Ovary (tissue), 9 donors: ENCODE results near the gene HTR2B. TPM values are rescaled to one million over a fixed set of nuclear protein-coding genes. Genes with fewer than 3 reads are reported as not detected.

ENCODE experiments used
- DNase-seq, 5 donors: peaks; one replicate each; pipeline ENCODE4 v3.0.0-alpha.2; 2019 to 2020
- H3K27ac ChIP-seq, 2 donors: fragments of 200-600 bp; one replicate each; pipeline versions ENCODE4 v1.5.1 to v1.8.0; 2019 to 2022
- H3K27me3 ChIP-seq: fragments of 200-600 bp; one replicate; pipeline ENCODE4 v1.8.0; 2022
- H3K36me3 ChIP-seq: fragments of 200-600 bp; sonication (generic); one replicate; pipeline ENCODE4 v1.5.1; 2019
- H3K4me1 ChIP-seq: one replicate; pipeline ENCODE4 v1.8.1; 2013; ENCODE audit warnings: mild to moderate bottlenecking, moderate library complexity; ENCODE audit not compliant: insufficient read depth
- H3K4me3 ChIP-seq: fragments of 200-600 bp; sonication (generic); one replicate; pipeline ENCODE4 v1.5.1; 2017
- H3K9me3 ChIP-seq, 2 donors: fragments of 200-600 bp in 1 of 2; sonication (generic) in 1 of 2; one replicate each; pipeline versions ENCODE4 v1.5.1 to v1.8.1; 2013 to 2019; ENCODE audit warnings: mild to moderate bottlenecking in 1 of 2, moderate library complexity in 1 of 2
- EP300 ChIP-seq: sonication (generic); formaldehyde crosslinking; IDR thresholded peaks from one replicate; pipeline ENCODE4 v1.6.1; 2017; ENCODE audit warnings: antibody characterized with exemption
- POLR2A ChIP-seq: fragments of 450-650 bp; IDR thresholded peaks from one replicate; pipeline ENCODE4 v1.6.1; 2017; ENCODE audit warnings: antibody characterized with exemption, mild to moderate bottlenecking, moderate library complexity
- WGBS, 3 donors: extraction: QIAGEN DNeasy Blood & Tissue Kit in 1 of 3; methylation state at CpG; one replicate each; pipeline versions ENCODE4 v1.1.5 to v1.1.7; 2013 to 2017; 5-methylcytosine and 5-hydroxymethylcytosine counted together
- intact Hi-C, 4 donors: fragments of 100-400 bp; cut with DNase I; formaldehyde crosslinking; loops; one replicate each; pipeline versions ENCODE4 v1.11.0 to v1.15.1; 2022 to 2023
- polyA plus RNA-seq, 2 donors: library from polyadenylated mRNA; stranded (reverse); fragments of 200-250 nt in 1 of 2; fragments of 350-450 nt in 1 of 2; fragmentation: Illumina TruSeq in 1 of 2; extraction: RNeasy Lipid Tissue Mini Kit (QIAGEN cat#74804) in 1 of 2; gene quantifications; one replicate each; pipeline ENCODE4 v1.2.3, GENCODE V29; 2013 to 2014
- total RNA-seq, 7 donors: library from RNA; depleted of rRNA in 2 of 7; stranded (reverse); fragments of >200 nt in 2 of 7; fragmentation: NEBNext Ultra II Directional in 3 of 7; extraction: Animal tissue kit (Norgen Biotek cat#: 25700) in 3 of 7; gene quantifications; one replicate each; pipeline versions ENCODE4 v1.1.0 to v1.2.4, GENCODE V29; 2016 to 2023
- TF ChIP-seq, protein P1 (sequence below), 3 donors: fragments of 450-650 bp in 2 of 3; fragments of 200-600 bp in 1 of 3; IDR thresholded peaks; one replicate each; pipeline versions ENCODE4 v1.5.1 to v1.8.0; 2016 to 2022; ENCODE audit warnings: antibody characterized with exemption in 3 of 3, mild to moderate bottlenecking in 1 of 3
- donor health status: DM: no; HTN: no; CAD: no; lungs with moderate emphysema.
- donor health status: DM: no; HTN: no; CAD: no.
- donor health status: Bipolar disorder and iron deficiency.
- donor health status: DM: yes; HTN: yes; CAD: no.
- donor health status: DM: no; HTN: no; CAD: no.
- donor health status: DM: yes; HTN: yes; CAD: no.

Gene HTR2B
- total and polyA plus RNA-seq, 9 donors, result 0.15 to 3.0 (median 0.88) TPM; not detected in 1

- H3K27ac ChIP-seq, result no peak overlapping the region
- H3K27me3 ChIP-seq, result no peaks in the 10 kb centered on the region
- 67 to 80% (median 74%) methylated on average over 2 of the region's 2 CpGs for WGBS, 3 donors
- intact Hi-C loops, result no loop called here
- H3K4me3 ChIP-seq, result no peak overlapping the region
- no peaks in the 10 kb centered on the region for H3K9me3 ChIP-seq
- H3K36me3 ChIP-seq, result no peaks in the 10 kb centered on the region
- no peak for DNase-seq
- H3K4me1 ChIP-seq, result no peaks in the 10 kb centered on the region
- TF ChIP-seq POLR2A (no peak), EP300 (no peak)
- TF ChIP-seq, protein P1, sequence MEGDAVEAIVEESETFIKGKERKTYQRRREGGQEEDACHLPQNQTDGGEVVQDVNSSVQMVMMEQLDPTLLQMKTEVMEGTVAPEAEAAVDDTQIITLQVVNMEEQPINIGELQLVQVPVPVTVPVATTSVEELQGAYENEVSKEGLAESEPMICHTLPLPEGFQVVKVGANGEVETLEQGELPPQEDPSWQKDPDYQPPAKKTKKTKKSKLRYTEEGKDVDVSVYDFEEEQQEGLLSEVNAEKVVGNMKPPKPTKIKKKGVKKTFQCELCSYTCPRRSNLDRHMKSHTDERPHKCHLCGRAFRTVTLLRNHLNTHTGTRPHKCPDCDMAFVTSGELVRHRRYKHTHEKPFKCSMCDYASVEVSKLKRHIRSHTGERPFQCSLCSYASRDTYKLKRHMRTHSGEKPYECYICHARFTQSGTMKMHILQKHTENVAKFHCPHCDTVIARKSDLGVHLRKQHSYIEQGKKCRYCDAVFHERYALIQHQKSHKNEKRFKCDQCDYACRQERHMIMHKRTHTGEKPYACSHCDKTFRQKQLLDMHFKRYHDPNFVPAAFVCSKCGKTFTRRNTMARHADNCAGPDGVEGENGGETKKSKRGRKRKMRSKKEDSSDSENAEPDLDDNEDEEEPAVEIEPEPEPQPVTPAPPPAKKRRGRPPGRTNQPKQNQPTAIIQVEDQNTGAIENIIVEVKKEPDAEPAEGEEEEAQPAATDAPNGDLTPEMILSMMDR (IDR thresholded peaks at IDR 0.05), result no peak
Observed at GRCh38 chr2:231118614-231118942, 6.3 kb downstream of the HTR2B start.

DNA sequence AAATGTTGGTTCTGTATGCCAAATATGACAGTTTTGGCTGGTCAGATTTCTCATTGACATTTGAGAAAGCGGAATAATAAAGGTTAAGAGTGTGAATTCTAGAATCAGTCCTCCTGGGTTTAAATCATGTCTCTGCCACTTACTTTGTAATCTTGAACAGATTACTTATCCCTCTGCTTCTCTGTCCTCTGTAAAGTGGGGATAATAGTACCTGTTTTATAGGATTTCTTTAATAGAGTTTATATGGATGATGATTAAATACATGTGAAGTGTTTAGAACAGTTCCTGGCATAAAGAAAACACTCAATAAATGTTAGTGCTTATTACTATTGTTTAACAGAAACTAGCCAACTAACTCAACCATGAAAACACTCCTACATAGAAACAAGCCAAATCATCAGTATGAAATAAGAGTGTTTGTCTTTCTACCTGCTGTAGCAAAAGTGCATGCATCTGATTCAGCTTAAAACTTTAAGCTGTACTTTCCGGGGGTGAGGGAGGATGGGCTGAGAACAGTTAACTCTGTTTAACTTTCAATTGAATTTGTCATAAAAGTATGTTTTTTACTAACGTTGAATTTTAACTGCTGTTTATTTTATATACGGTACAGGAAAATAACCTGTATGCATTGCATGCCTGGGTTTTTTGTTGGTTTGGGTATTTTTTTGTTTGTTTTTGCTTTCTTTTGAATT, 6.8 kb downstream of the HTR2B start:
- WGBS, 3 donors, result 58 to 64% (median 60%) methylated on average over 4 of the region's 4 CpGs
- intact Hi-C loops, result no loop called here
- H3K27ac ChIP-seq, result no peak overlapping the region
- H3K36me3 ChIP-seq, result no peaks in the 10 kb centered on the region
- no peaks in the 10 kb centered on the region for H3K27me3 ChIP-seq
- no peak overlapping the region for H3K4me3 ChIP-seq
- TF ChIP-seq EP300 (no peak), POLR2A (no peak)
- TF ChIP-seq, protein P1 (IDR thresholded peaks at IDR 0.05), result no peak
- no peaks in the 10 kb centered on the region for H3K4me1 ChIP-seq
- no peak for DNase-seq
- no peaks in the 10 kb centered on the region for H3K9me3 ChIP-seq

DNA sequence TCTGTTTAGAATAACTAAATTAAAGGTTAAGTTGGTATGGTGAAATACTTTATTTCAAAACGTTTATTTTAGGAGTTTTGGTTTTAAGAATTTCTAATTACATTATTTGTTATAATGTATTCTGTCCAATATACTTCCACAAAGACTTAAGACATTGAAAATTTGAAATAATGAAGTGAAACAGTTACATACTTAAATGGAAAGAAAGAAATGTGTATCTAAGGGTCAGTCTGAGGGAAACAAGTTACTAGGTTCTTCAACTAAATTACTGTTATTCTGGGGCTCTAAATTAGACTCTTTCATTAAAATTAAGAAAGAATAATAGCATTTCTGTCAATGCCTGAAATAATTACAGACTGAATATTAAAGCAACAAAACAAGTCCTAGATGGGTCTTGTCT, 7.7 kb downstream of the HTR2B start:
- Histone ChIP-seq H3K27ac (no peak overlapping the region), H3K9me3 (no peaks in the 10 kb centered on the region), H3K27me3 (no peaks in the 10 kb centered on the region), H3K4me1 (no peaks in the 10 kb centered on the region), H3K36me3 (no peaks in the 10 kb centered on the region), H3K4me3 (no peak overlapping the region)
- WGBS, 3 donors, result 22 to 43% (median 30%) methylated on average over 1 of the region's 1 CpG
- no peak for DNase-seq
- intact Hi-C loops, result no loop called here
- no peak for TF ChIP-seq EP300
- TF ChIP-seq POLR2A, result no peak
- TF ChIP-seq, protein P1 (IDR thresholded peaks at IDR 0.05), result no peak

- Histone ChIP-seq H3K4me3 (no peak overlapping the region), H3K27me3 (no peaks in the 10 kb centered on the region), H3K36me3 (no peaks in the 10 kb centered on the region), H3K27ac (no peak overlapping the region), H3K9me3 (no peaks in the 10 kb centered on the region), H3K4me1 (no peaks in the 10 kb centered on the region)
- WGBS, 3 donors, result 89 to 96% (median 91%) methylated on average over 2 of the region's 2 CpGs
- no peak for TF ChIP-seq POLR2A
- TF ChIP-seq, protein P1 (IDR thresholded peaks at IDR 0.05), result no peak
- no peak for TF ChIP-seq EP300
- intact Hi-C loops, result no loop called here
- no peak for DNase-seq
Observed at GRCh38 chr2:231115651-231116050, 9.2 kb downstream of the HTR2B start.
